CD4-positive, alpha-beta memory T cell (primary cell): ENCODE measurements around the gene ACOT4. TPM values are rescaled to one million over a fixed set of nuclear protein-coding genes. Genes with fewer than 3 reads are reported as not detected.
"Not testable (repeated sequence)": the region's sequence is repeated elsewhere in the genome, so short reads cannot be mapped to it uniquely, and the experiment has no call there.

Source experiments
- CTCF ChIA-PET: fragments of 350-600 bp; sonication (Branson Sonifier 250); formaldehyde crosslinking; loops from one replicate; lab custom pipeline; 2021; ENCODE audit warnings: inconsistent platforms; ENCODE audit not compliant: partially characterized antibody; lab: Charles Lee
- POLR2A ChIA-PET: fragments of 350-600 bp; sonication (Branson Sonifier 250); formaldehyde crosslinking; loops from one replicate; lab custom pipeline; 2021; ENCODE audit not compliant: partially characterized antibody; lab: Charles Lee
- DNase-seq, 5 donors: peaks; one replicate each; pipeline versions ENCODE4 v3.0.0 to v3.0.0-alpha.2; 2020 to 2022; ENCODE audit warnings: mixed read lengths in 1 of 5
- H3K27ac ChIP-seq: one replicate; pipeline ENCODE4 v1.7.0; 2013; ENCODE audit warnings: low read depth, low read length
- H3K27me3 ChIP-seq: 2 replicates; pipeline ENCODE4 v1.7.0; 2013; ENCODE audit warnings: mild to moderate bottlenecking, low read length, moderate library complexity; ENCODE audit not compliant: insufficient read depth
- H3K36me3 ChIP-seq: 2 replicates; pipeline ENCODE4 v1.7.0; 2013; ENCODE audit warnings: mild to moderate bottlenecking, low read length, moderate library complexity; ENCODE audit not compliant: insufficient read depth
- H3K4me1 ChIP-seq: 2 replicates; pipeline ENCODE4 v1.7.0; 2013; ENCODE audit warnings: mild to moderate bottlenecking, low read length, moderate library complexity; ENCODE audit not compliant: insufficient read depth
- H3K4me3 ChIP-seq, 2 donors: one replicate each; pipeline ENCODE4 v1.7.0; 2013; ENCODE audit warnings: low read length in 2 of 2, mild to moderate bottlenecking in 1 of 2
- H3K9me3 ChIP-seq, 2 donors: one replicate each; pipeline ENCODE4 v1.7.0; 2013; ENCODE audit warnings: low read length in 2 of 2, control low read depth in 1 of 2; ENCODE audit not compliant: control insufficient read depth in 1 of 2
- H3K27ac Mint-ChIP-seq, 7 donors: one replicate each; pipeline ENCODE4 v1.8.0; 2020 to 2021; ENCODE audit warnings: mixed read lengths in 7 of 7, mild to moderate bottlenecking in 6 of 7, inconsistent platforms in 3 of 7, moderate library complexity in 3 of 7
- H3K27me3 Mint-ChIP-seq, 2 donors: one replicate each; pipeline ENCODE4 v1.8.0; 2020 to 2021; ENCODE audit warnings: mixed read lengths in 2 of 2
- H3K36me3 Mint-ChIP-seq, 2 donors: one replicate each; pipeline ENCODE4 v1.8.0; 2020 to 2021; ENCODE audit warnings: mixed read lengths in 2 of 2, inconsistent platforms in 1 of 2, mild to moderate bottlenecking in 1 of 2
- H3K4me1 Mint-ChIP-seq, 4 donors: one replicate each; pipeline ENCODE4 v1.8.0; 2020 to 2021; ENCODE audit warnings: mixed read lengths in 4 of 4, mild to moderate bottlenecking in 1 of 4
- H3K4me3 Mint-ChIP-seq, 8 donors: one replicate each; pipeline ENCODE4 v1.8.0; 2020 to 2021; ENCODE audit warnings: mixed read lengths in 8 of 8, mild to moderate bottlenecking in 7 of 8, moderate library complexity in 6 of 8, inconsistent platforms in 3 of 8
- H3K9me3 Mint-ChIP-seq, 8 donors: one replicate each; pipeline ENCODE4 v1.8.0; 2020 to 2021; ENCODE audit warnings: mixed read lengths in 8 of 8, mild to moderate bottlenecking in 5 of 8, inconsistent platforms in 3 of 8, moderate library complexity in 1 of 8
- intact Hi-C: fragments of 100-400 bp; cut with micrococcal nuclease; formaldehyde crosslinking; loops from one replicate; pipeline ENCODE4 v1.15.1; 2023
- polyA plus RNA-seq, 2 donors: library from polyadenylated mRNA; unstranded; fragments of 300-500 nt; fragmentation: Illumina TruSeq; gene quantifications; one replicate each; pipeline ENCODE4 v1.2.3, GENCODE V29; 2021
- total RNA-seq, 2 experiments: library from RNA; stranded (reverse); gene quantifications; one replicate each; pipeline ENCODE4 v1.2.3, GENCODE V29; 2021

Gene ACOT4
- total and polyA plus RNA-seq, 4 experiments from 2014 or later = 1.2 to 8.1 (median 3.3) TPM

- no peaks in the 10 kb centered on the region for H3K27me3 Mint-ChIP-seq
- no peaks in the 10 kb centered on the region for H3K9me3 Mint-ChIP-seq
- POLR2A ChIA-PET = interaction anchor here (0.6 to 4.8 kb wide), 25 partner anchors 12 to 451 kb away, joined by 3 to 71 read pairs (median 4); partner anchors contain the start of genes ACOT4, ACOT6, BBOF1 and DNAL1
- peak in 3 of 5 donors; percentile 3 to 55 (median 6) for DNase-seq
- H3K9me3 ChIP-seq = no peaks in the 10 kb centered on the region
- H3K27ac Mint-ChIP-seq = peak overlapping the region; percentile 91 to 98 (median 95)
- peak overlapping the region; percentile 57 to 63 for H3K4me3 ChIP-seq
- peak overlapping the region; percentile 72 for H3K27ac ChIP-seq
- H3K36me3 Mint-ChIP-seq = peaks cover 21 to 26% of the 10 kb centered on the region in 2 donors
- peaks cover 46% of the 10 kb centered on the region for H3K4me1 ChIP-seq
- CTCF ChIA-PET = interaction anchor here (0.7 to 5.5 kb wide), 15 partner anchors 10 to 273 kb away, joined by 3 to 90 read pairs (median 4); partner anchors contain the start of genes ACOT4 and ACOT6
- H3K4me3 Mint-ChIP-seq = peak overlapping the region; percentile 81 to 96 (median 94)
- intact Hi-C loops = no loop called here
- no peaks in the 10 kb centered on the region for H3K27me3 ChIP-seq
- H3K4me1 Mint-ChIP-seq = peaks cover 27 to 55% (median 42%) of the 10 kb centered on the region in 4 donors
- H3K36me3 ChIP-seq = no peaks in the 10 kb centered on the region
Observed at GRCh38 chr14:73567951-73568885, 23.5 kb upstream of the ACOT4 start.

GRCh38 chr14:73568886-73569184 lies 22.8 kb upstream of the ACOT4 start:
- Mint-ChIP-seq H3K4me1 (peaks cover 27 to 55% (median 42%) of the 10 kb centered on the region in 4 donors), H3K4me3 (peak overlapping the region; percentile 81 to 96 (median 94))

GRCh38 chr14:73569185-73569958 lies 22.3 kb upstream of the ACOT4 start, which contains the start of gene ACOT2:
Gene ACOT2 (plus strand): TSS chr14:73569213. CDS start chr14:73569241, 28 bp downstream.
- H3K4me1 Mint-ChIP-seq = peaks cover 27 to 55% (median 42%) of the 10 kb centered on the region in 4 donors
- ChIA-PET CTCF (interaction anchor here (0.7 to 5.5 kb wide), 25 partner anchors 9 to 274 kb away, joined by 3 to 90 read pairs (median 5); partner anchors contain the start of genes ACOT4, ACOT6 and RIOX1), POLR2A (interaction anchor here (0.5 to 4.8 kb wide), 26 partner anchors 11 to 450 kb away, joined by 3 to 71 read pairs (median 4); partner anchors contain the start of genes ACOT4, ACOT6, BBOF1 and DNAL1)
- H3K27ac ChIP-seq = peak within 1 kb of the TSS; percentile 72
- not testable (repeated sequence) for H3K9me3 Mint-ChIP-seq, H3K36me3 ChIP-seq, H3K27me3 Mint-ChIP-seq, H3K9me3 ChIP-seq, H3K27me3 ChIP-seq
- peak within 1 kb of the TSS; percentile 81 to 96 (median 94) for H3K4me3 Mint-ChIP-seq
- H3K36me3 Mint-ChIP-seq = peaks cover 26 to 32% of the 10 kb centered on the region in 2 donors
- peak; percentile 65 to 86 (median 77) for DNase-seq
- peak within 1 kb of the TSS; percentile 93 to 98 (median 97) for H3K27ac Mint-ChIP-seq
- intact Hi-C loops = loop anchor here (1.0 kb wide), 4 partner anchors 23 to 78 kb away; partner anchors contain the start of gene ACOT6
- H3K4me1 ChIP-seq = peaks cover 46% of the 10 kb centered on the region
- H3K4me3 ChIP-seq = peak within 1 kb of the TSS; percentile 57 to 63

More at GRCh38 chr14:73568886-73569184, 22.8 kb upstream of the ACOT4 start:
- not testable (repeated sequence) for H3K9me3 Mint-ChIP-seq, H3K27me3 Mint-ChIP-seq, H3K27me3 ChIP-seq, H3K9me3 ChIP-seq, H3K36me3 ChIP-seq, DNase-seq
- H3K4me3 ChIP-seq = peak overlapping the region; percentile 57 to 63
- Mint-ChIP-seq H3K36me3 (peaks cover 24 to 30% of the 10 kb centered on the region in 2 donors), H3K27ac (peak overlapping the region; percentile 91 to 98 (median 95))
- POLR2A ChIA-PET = interaction anchor here (0.5 to 4.8 kb wide), 24 partner anchors 12 to 450 kb away, joined by 3 to 71 read pairs (median 4); partner anchors contain the start of genes ACOT4, ACOT6, BBOF1 and DNAL1
- peaks cover 46% of the 10 kb centered on the region for H3K4me1 ChIP-seq
- CTCF ChIA-PET = interaction anchor here (0.7 to 5.5 kb wide), 15 partner anchors 10 to 274 kb away, joined by 3 to 90 read pairs (median 5); partner anchors contain the start of genes ACOT4 and ACOT6
- intact Hi-C loops = loop anchor here (1.0 kb wide), 4 partner anchors 23 to 78 kb away; partner anchors contain the start of gene ACOT6
- peak overlapping the region; percentile 72 for H3K27ac ChIP-seq

GRCh38 chr14:73570913-73571312 lies 20.8 kb upstream of the ACOT4 start:
- H3K4me3 ChIP-seq, H3K36me3 ChIP-seq, H3K27me3 Mint-ChIP-seq, intact Hi-C loops, H3K27ac ChIP-seq, H3K9me3 ChIP-seq, H3K27me3 ChIP-seq, H3K9me3 Mint-ChIP-seq: not testable (repeated sequence)
- Mint-ChIP-seq H3K36me3 (peaks cover 20 to 25% of the 10 kb centered on the region in 2 donors), H3K27ac (peak overlapping the region in 6 of 7 donors; percentile 35 to 98 (median 47)), H3K4me1 (peaks cover 19 to 43% (median 33%) of the 10 kb centered on the region in 4 donors), H3K4me3 (peak overlapping the region in 7 of 8 donors; percentile 41 to 94 (median 67))
- CTCF ChIA-PET = interaction anchor here (0.7 to 5.5 kb wide), 20 partner anchors 7 to 548 kb away, joined by 3 to 90 read pairs (median 5); partner anchors contain the start of genes ACOT4, ACOT6, PTGR2 and RIOX1
- H3K4me1 ChIP-seq = peaks cover 35% of the 10 kb centered on the region
- POLR2A ChIA-PET = interaction anchor here (0.6 to 4.8 kb wide), 10 partner anchors 22 to 448 kb away, joined by 3 to 71 read pairs (median 8); partner anchors contain the start of genes ACOT4, ACOT6, BBOF1 and ENTPD5
- DNase-seq = peak; percentile 58 to 71 (median 65)

- H3K9me3 ChIP-seq, H3K4me3 ChIP-seq, intact Hi-C loops, H3K27me3 Mint-ChIP-seq, CTCF ChIA-PET, H3K36me3 ChIP-seq, H3K27ac ChIP-seq, POLR2A ChIA-PET, H3K4me3 Mint-ChIP-seq, DNase-seq, H3K27me3 ChIP-seq, H3K9me3 Mint-ChIP-seq: not testable (repeated sequence)
- H3K4me1 ChIP-seq = peaks cover 23% of the 10 kb centered on the region
- Mint-ChIP-seq H3K36me3 (peaks cover 13 to 26% of the 10 kb centered on the region in 2 donors), H3K27ac (peak overlapping the region in 1 of 7 donors; percentile 22), H3K4me1 (peaks cover 9 to 27% (median 18%) of the 10 kb centered on the region in 4 donors)
Observed at GRCh38 chr14:73573034-73573433, 18.6 kb upstream of the ACOT4 start.

- H3K4me1 ChIP-seq = peaks cover 16% of the 10 kb centered on the region
- H3K36me3 ChIP-seq, H3K9me3 ChIP-seq, H3K9me3 Mint-ChIP-seq, H3K4me3 ChIP-seq, H3K27me3 ChIP-seq, CTCF ChIA-PET, DNase-seq, POLR2A ChIA-PET, intact Hi-C loops, H3K27me3 Mint-ChIP-seq, H3K4me3 Mint-ChIP-seq, H3K27ac ChIP-seq: not testable (repeated sequence)
- Mint-ChIP-seq H3K36me3 (peaks cover 13 to 28% of the 10 kb centered on the region in 2 donors), H3K27ac (peak overlapping the region in 1 of 7 donors; percentile 55), H3K4me1 (peaks cover 3 to 20% (median 12%) of the 10 kb centered on the region in 4 donors)
Observed at GRCh38 chr14:73573740-73574139, 17.9 kb upstream of the ACOT4 start.
